Right atrium auricular region (tissue), 2 donors: ENCODE data around the gene PCDHGA9. TPM values are rescaled to one million over a fixed set of nuclear protein-coding genes. Genes with fewer than 3 reads are reported as not detected.
A peak's percentile ranks its signal among the peaks of the same experiment; 100 is the strongest.
"Not testable (repeated sequence)": the region's sequence is repeated elsewhere in the genome, so short reads cannot be mapped to it uniquely, and the experiment has no call there.

Source experiments
- DNase-seq: peaks from one replicate; pipeline ENCODE4 v3.0.0-alpha.2; 2019; ENCODE audit warnings: low spot score
- H3K27ac ChIP-seq, 2 donors: fragments of 200-600 bp; sonication (generic); 1 replicate in 1 of 2; 2 replicates in 1 of 2; pipeline ENCODE4 v1.5.1; 2016 to 2019
- H3K27me3 ChIP-seq, 2 donors: fragments of 200-600 bp; sonication (generic); one replicate each; pipeline versions ENCODE4 v1.5.1 to v1.6.0; 2017 to 2019
- H3K36me3 ChIP-seq: fragments of 200-600 bp; sonication (generic); one replicate; pipeline ENCODE4 v1.5.1; 2016
- H3K4me1 ChIP-seq, 2 donors: fragments of 200-600 bp; sonication (generic); one replicate each; pipeline versions ENCODE4 v1.5.1 to v1.6.0; 2017 to 2019
- H3K4me3 ChIP-seq, 2 donors: fragments of 200-600 bp; sonication (generic); 1 replicate in 1 of 2; 2 replicates in 1 of 2; pipeline ENCODE4 v1.5.1; 2017 to 2019; ENCODE audit warnings: mild to moderate bottlenecking in 1 of 2, moderate library complexity in 1 of 2
- H3K9me3 ChIP-seq, 2 donors: fragments of 200-600 bp; sonication (generic); one replicate each; pipeline ENCODE4 v1.5.1; 2019
- total RNA-seq, 2 donors: library from RNA; depleted of rRNA; stranded (reverse); fragments of >200 nt; gene quantifications; one replicate each; pipeline ENCODE4 v1.1.0, GENCODE V29; 2016
- TF ChIP-seq, protein P1 (sequence below), 2 donors: fragments of 200-600 bp; sonication (generic); IDR thresholded peaks; one replicate each; pipeline ENCODE4 v1.5.1; 2019; ENCODE audit warnings: antibody characterized with exemption in 2 of 2

The PCDHGA9 gene
- total RNA-seq, 2 donors from 2014 or later: 3.7 to 5.2 TPM

DNA sequence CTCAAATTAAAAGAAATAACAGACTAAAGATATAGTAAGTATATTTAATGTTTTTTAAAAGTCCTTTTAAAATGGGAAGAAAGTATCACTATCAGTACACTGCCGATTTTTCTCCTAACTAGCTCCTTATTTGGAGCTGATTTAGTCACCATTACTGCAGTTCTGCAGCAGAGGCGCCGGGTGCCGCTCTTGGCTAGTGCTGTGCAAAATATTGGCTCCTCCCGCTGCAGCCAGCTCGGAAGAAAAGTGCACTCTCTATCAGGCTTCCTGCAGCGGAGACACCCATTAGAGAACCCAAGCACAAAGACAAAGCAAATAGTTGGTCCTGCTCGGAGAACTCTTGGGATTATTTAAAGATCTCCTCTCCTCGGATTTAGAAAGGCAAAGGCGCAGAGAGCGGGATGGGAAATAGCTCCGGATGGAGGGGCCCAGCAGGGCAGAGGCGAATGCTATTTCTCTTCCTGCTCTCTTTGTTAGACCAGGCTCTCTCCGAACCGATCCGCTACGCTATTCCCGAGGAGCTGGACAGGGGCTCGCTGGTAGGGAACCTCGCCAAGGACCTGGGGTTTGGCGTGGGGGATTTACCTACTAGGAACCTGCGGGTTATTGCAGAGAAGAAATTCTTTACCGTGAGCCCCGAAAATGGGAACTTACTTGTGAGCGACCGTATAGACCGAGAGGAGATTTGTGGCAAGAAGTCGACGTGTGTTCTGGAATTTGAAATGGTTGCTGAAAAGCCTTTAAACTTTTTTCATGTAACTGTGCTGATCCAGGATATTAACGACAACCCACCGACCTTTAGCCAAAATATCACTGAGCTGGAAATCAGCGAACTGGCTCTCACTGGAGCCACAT is 32.4 kb upstream of the PCDHGA9 start, which contains the start of gene PCDHGB3:
TSS of gene PCDHGB3 (plus strand) at position 249 of the 855 bp plus-strand sequence. CDS start at position 402, 153 bp downstream.
- H3K27me3 ChIP-seq: no peaks in the 10 kb centered on the region
- no peak for DNase-seq
- H3K27ac ChIP-seq: peak within 1 kb of the TSS in 1 of 2 donors; percentile 24

DNA sequence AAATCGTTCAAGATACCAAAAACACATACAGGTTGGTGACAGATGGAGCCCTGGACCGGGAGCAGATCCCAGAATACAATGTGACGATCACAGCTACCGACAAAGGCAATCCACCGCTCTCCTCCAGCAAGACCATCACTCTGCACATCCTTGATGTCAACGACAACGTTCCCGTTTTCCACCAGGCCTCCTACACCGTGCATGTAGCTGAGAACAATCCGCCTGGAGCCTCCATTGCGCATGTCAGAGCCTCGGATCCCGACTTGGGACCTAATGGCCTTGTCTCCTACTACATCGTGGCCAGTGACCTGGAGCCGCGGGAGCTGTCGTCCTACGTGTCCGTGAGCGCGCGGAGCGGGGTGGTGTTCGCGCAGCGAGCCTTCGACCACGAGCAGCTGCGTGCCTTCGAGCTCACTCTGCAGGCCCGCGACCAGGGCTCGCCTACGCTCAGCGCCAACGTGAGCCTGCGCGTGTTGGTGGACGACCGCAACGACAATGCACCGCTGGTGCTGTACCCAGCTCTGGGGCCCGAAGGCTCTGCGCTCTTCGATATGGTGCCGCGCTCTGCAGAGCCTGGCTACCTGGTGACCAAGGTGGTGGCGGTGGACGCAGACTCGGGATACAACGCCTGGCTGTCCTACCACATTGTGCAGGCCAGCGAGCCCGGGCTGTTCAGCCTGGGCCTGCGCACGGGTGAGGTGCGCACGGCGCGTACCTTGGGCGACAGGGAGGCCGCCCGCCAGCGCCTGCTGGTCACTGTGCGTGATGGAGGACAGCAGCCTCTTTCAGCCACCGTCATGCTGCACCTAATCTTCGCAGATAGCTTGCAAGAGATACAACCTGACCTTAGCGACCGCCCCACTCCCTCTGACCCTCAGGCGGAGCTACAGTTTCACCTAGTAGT is 30.8 kb upstream of the PCDHGA9 start:
- Histone ChIP-seq H3K27me3 (no peaks in the 10 kb centered on the region), H3K9me3 (peaks cover 15 to 91% of the 10 kb centered on the region in 2 donors), H3K36me3 (no peaks in the 10 kb centered on the region), H3K27ac (no peak overlapping the region), H3K4me3 (no peak overlapping the region), H3K4me1 (no peaks in the 10 kb centered on the region)
- TF ChIP-seq, protein P1, sequence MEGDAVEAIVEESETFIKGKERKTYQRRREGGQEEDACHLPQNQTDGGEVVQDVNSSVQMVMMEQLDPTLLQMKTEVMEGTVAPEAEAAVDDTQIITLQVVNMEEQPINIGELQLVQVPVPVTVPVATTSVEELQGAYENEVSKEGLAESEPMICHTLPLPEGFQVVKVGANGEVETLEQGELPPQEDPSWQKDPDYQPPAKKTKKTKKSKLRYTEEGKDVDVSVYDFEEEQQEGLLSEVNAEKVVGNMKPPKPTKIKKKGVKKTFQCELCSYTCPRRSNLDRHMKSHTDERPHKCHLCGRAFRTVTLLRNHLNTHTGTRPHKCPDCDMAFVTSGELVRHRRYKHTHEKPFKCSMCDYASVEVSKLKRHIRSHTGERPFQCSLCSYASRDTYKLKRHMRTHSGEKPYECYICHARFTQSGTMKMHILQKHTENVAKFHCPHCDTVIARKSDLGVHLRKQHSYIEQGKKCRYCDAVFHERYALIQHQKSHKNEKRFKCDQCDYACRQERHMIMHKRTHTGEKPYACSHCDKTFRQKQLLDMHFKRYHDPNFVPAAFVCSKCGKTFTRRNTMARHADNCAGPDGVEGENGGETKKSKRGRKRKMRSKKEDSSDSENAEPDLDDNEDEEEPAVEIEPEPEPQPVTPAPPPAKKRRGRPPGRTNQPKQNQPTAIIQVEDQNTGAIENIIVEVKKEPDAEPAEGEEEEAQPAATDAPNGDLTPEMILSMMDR (IDR thresholded peaks at IDR 0.05): no peak
- no peak for DNase-seq

More for the DNA sequence above, 32.4 kb upstream of the PCDHGA9 start, which contains the start of gene PCDHGB3:
- TF ChIP-seq, protein P1 (IDR thresholded peaks at IDR 0.05): peak; percentile 31 to 55
- peak within 1 kb of the TSS; percentile 8 to 31 for H3K4me3 ChIP-seq
- no peaks in the 10 kb centered on the region for H3K4me1 ChIP-seq
- no peaks in the 10 kb centered on the region for H3K36me3 ChIP-seq
- peaks cover 22 to 95% of the 10 kb centered on the region in 2 donors for H3K9me3 ChIP-seq

DNA sequence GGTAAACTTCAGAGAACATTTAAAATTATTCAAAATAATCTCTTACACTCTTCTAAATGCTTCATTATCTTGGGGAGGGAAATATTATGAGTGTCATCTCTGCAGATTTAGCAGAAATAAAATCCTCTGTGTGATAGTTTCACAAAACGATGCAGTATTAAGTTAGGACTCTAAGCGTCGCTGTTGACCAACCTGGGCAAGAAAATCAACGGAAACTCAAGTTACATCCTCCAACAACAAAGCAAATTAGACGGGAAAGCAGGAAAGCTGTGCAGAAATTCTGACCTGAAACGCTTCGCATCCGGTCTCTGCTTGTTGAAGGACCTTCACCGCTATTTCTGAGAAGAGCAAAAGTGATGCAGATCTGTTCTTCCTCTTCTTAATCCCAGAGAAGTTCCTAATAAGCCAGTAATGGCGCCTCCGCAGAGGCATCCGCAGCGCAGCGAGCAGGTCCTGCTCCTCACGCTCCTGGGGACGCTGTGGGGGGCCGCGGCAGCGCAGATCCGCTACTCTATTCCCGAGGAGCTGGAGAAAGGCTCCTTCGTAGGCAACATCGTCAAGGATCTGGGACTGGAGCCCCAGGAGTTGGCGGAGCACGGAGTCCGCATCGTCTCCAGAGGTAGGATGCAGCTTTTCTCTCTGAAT is 28.8 kb upstream of the PCDHGA9 start, which contains the start of gene PCDHGA6:
TSS of gene PCDHGA6 (plus strand) at position 219 of the 645 bp plus-strand sequence. CDS start at position 412, 193 bp downstream.
- no peak within 1 kb of the TSS for H3K27ac ChIP-seq
- DNase-seq: no peak
- H3K4me3 ChIP-seq: peak within 1 kb of the TSS; percentile 10 to 35
- no peaks in the 10 kb centered on the region for H3K4me1 ChIP-seq
- peaks cover 15 to 92% of the 10 kb centered on the region in 2 donors for H3K9me3 ChIP-seq
- no peaks in the 10 kb centered on the region for H3K27me3 ChIP-seq
- TF ChIP-seq, protein P1 (IDR thresholded peaks at IDR 0.05): peak in 1 of 2 donors; percentile 62
- H3K36me3 ChIP-seq: no peaks in the 10 kb centered on the region

DNA sequence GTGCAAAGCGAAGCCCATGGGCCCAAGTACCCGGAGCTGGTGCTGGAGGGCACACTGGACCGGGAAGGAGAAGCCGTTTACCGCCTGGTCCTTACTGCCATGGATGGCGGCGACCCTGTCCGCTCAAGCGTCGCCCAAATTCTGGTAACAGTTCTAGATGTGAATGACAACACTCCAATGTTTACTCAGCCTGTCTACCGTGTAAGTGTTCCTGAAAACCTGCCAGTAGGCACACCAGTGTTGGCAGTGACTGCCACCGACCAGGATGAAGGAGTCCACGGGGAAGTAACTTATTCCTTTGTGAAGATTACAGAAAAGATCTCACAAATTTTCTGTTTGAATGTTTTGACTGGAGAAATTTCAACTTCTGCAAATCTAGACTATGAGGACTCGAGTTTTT is 28.0 kb upstream of the PCDHGA9 start:
- Histone ChIP-seq H3K27me3 (no peaks in the 10 kb centered on the region), H3K9me3 (peaks cover 15 to 93% of the 10 kb centered on the region in 2 donors), H3K36me3 (no peaks in the 10 kb centered on the region), H3K27ac (no peak overlapping the region), H3K4me3 (no peak overlapping the region), H3K4me1 (no peaks in the 10 kb centered on the region)
- DNase-seq: no peak
- TF ChIP-seq, protein P1 (IDR thresholded peaks at IDR 0.05): no peak

DNA sequence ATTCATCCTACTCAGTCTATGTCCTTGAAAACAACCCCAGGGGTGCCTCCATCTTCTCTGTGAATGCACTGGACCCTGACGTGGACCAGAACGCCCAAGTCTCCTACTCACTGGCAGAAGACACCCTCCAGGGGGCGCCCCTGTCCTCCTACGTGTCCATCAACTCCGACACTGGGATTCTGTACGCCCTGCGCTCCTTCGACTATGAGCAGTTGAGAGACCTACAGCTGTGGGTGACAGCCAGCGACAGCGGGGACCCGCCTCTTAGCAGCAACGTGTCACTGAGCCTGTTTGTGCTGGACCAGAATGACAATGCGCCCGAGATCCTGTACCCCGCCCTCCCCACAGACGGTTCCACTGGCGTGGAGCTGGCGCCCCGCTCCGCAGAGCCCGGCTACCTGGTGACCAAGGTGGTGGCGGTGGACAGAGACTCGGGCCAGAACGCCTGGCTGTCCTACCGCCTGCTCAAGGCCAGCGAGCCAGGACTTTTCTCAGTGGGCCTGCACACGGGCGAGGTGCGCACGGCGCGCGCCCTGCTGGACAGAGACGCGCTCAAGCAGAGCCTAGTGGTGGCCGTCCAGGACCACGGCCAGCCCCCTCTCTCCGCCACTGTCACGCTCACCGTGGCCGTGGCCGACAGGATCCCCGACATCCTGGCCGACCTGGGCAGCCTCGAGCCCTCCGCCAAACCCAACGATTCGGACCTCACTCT is 27.0 kb upstream of the PCDHGA9 start:
- H3K36me3 ChIP-seq, H3K4me3 ChIP-seq, H3K4me1 ChIP-seq, H3K27me3 ChIP-seq, DNase-seq, H3K27ac ChIP-seq: not testable (repeated sequence)
- H3K9me3 ChIP-seq: peaks cover 15 to 92% of the 10 kb centered on the region in 2 donors
